Pancreas (tissue), 10 donors: Measurements from ENCODE around the gene BAD. TPM values are rescaled to one million over a fixed set of nuclear protein-coding genes. Genes with fewer than 3 reads are reported as not detected.

ENCODE experiments used
- ATAC-seq, 4 donors: fragments of 200-7000 bp; cut with Tn5 transposase; one replicate each; pipeline versions ENCODE4 v1.8.0 to v1.9.1; 2020; ENCODE audit warnings: mild to moderate bottlenecking in 4 of 4, moderate library complexity in 4 of 4
- DNase-seq, 6 donors: peaks; one replicate each; pipeline ENCODE4 v3.0.0-alpha.2; 2020
- FAIRE-seq: peaks from 2 replicates; lab custom pipeline; 2012; peaks lifted over from hg19 to GRCh38; lab: Jason Lieb, UNC
- H3K27ac ChIP-seq, 4 donors: fragments of 200-600 bp; sonication (generic); 1 replicate in 3 of 4; 2 replicates in 1 of 4; pipeline versions ENCODE4 v1.5.0 to v1.8.0; 2020
- H3K27me3 ChIP-seq, 4 donors: fragments of 200-600 bp; one replicate each; pipeline ENCODE4 v1.8.0; 2021
- H3K36me3 ChIP-seq, 3 donors: fragments of 200-600 bp; sonication (generic) in 1 of 3; one replicate each; pipeline versions ENCODE4 v1.5.0 to v1.8.0; 2020 to 2021
- H3K4me1 ChIP-seq, 3 donors: fragments of 200-600 bp; one replicate each; pipeline ENCODE4 v1.8.0; 2021
- H3K4me3 ChIP-seq, 4 donors: fragments of 200-600 bp; sonication (generic) in 2 of 4; one replicate each; pipeline versions ENCODE4 v1.5.0 to v1.8.0; 2020 to 2021
- H3K9me3 ChIP-seq, 4 donors: fragments of 200-600 bp; one replicate each; pipeline ENCODE4 v1.8.0; 2021
- CTCF ChIP-seq, 4 donors: fragments of 200-600 bp; sonication (generic) in 3 of 4; IDR thresholded peaks; one replicate each; pipeline versions ENCODE4 v1.5.0 to v1.8.0; 2021; ENCODE audit warnings: antibody characterized with exemption in 4 of 4
- WGBS, 2 donors: extraction: QIAGEN DNeasy Blood & Tissue Kit; methylation state at CpG; one replicate each; pipeline ENCODE4 v1.1.7; 2013; 5-methylcytosine and 5-hydroxymethylcytosine counted together
- intact Hi-C, 3 donors: fragments of 100-400 bp; cut with DNase I; formaldehyde crosslinking; loops; one replicate each; pipeline versions ENCODE4 v1.11.1 to v1.14.2; 2022
- polyA plus RNA-seq, 2 donors: library from polyadenylated mRNA; stranded (reverse); fragments of 200-250 nt; gene quantifications; one replicate each; pipeline ENCODE4 v1.2.3, GENCODE V29; 2013
- total RNA-seq, 6 donors: library from RNA; stranded (reverse); fragmentation: NEBNext Ultra II Directional in 4 of 6; extraction: Animal tissue kit (Norgen Biotek cat#: 25700) in 4 of 6; gene quantifications; one replicate each; pipeline versions ENCODE4 v1.2.1 to v1.2.4, GENCODE V29; 2021 to 2023
- donor health status: healthy with polysubstance abuse.
- donor health status: DM: no; HTN: no; CAD: no; lungs with moderate emphysema.
- donor health status: DM: no; HTN: no; CAD: no.
- donor health status: control.
- donor health status: control.
- donor health status: Bipolar disorder and iron deficiency.
- donor health status: DM: yes; HTN: yes; CAD: no.
- donor health status: DM: no; HTN: no; CAD: no.
- donor health status: DM: no; HTN: no; CAD: no.
- donor health status: DM: yes; HTN: yes; CAD: no.

The BAD gene
- total and polyA plus RNA-seq, 8 donors: 21.5 to 66.3 (median 24.5) TPM

- intact Hi-C loops: loop anchor here in 2 of 3 donors (5.0 to 10.0 kb wide), 3 partner anchors 84 to 297 kb away; partner anchors contain the start of gene FERMT3 (in 2 of the 2)
- DNase-seq: peak in 2 of 6 donors; percentile 46 to 75
These were observed 6.8 kb upstream of the BAD start, which contains the start of gene KCNK4 for GRCh38 chr11:64291262-64291751. TSS of gene KCNK4 (plus strand) at chr11:64291302. CDS start at chr11:64293019, 1,717 bp downstream.

GRCh38 chr11:64290352-64291261 is 6.1 kb upstream of the BAD start:
- peaks cover 0 to 7% (median 1%) of the 10 kb centered on the region in 4 donors for H3K27me3 ChIP-seq
- intact Hi-C loops: loop anchor here in 2 of 3 donors (5.0 to 10.0 kb wide), 3 partner anchors 83 to 296 kb away; partner anchors contain the start of gene FERMT3 (in 2 of the 2)
- ATAC-seq: no peak
- H3K27ac ChIP-seq: no peak overlapping the region
- FAIRE-seq: no peak
- 54 to 63% methylated on average over 10 of the region's 10 CpGs for WGBS, 2 donors
- no peak for DNase-seq
- no peak for TF ChIP-seq CTCF (IDR thresholded peaks at IDR 0.05)
- no peaks in the 10 kb centered on the region for H3K9me3 ChIP-seq
- H3K4me3 ChIP-seq: no peak overlapping the region
- peaks cover 6 to 19% (median 16%) of the 10 kb centered on the region in 3 donors for H3K4me1 ChIP-seq
- H3K36me3 ChIP-seq: no peaks in the 10 kb centered on the region

More at GRCh38 chr11:64291262-64291751, 6.8 kb upstream of the BAD start, which contains the start of gene KCNK4:
- H3K9me3 ChIP-seq: no peaks in the 10 kb centered on the region
- no peak for ATAC-seq
- no peak within 1 kb of the TSS for H3K27ac ChIP-seq
- WGBS, 2 donors: 6 to 7% methylated on average over 24 to 45 of the region's 45 CpGs
- peaks cover 2 to 16% (median 11%) of the 10 kb centered on the region in 3 donors for H3K4me1 ChIP-seq
- H3K36me3 ChIP-seq: no peaks in the 10 kb centered on the region
- peaks cover 0 to 7% (median 1%) of the 10 kb centered on the region in 4 donors for H3K27me3 ChIP-seq
- H3K4me3 ChIP-seq: peak within 1 kb of the TSS in 2 of 4 donors; percentile 18 to 44
- no peak for FAIRE-seq
- no peak for TF ChIP-seq CTCF (IDR thresholded peaks at IDR 0.05)

- Histone ChIP-seq H3K36me3 (no peaks in the 10 kb centered on the region), H3K4me3 (no peak overlapping the region), H3K9me3 (no peaks in the 10 kb centered on the region), H3K27ac (no peak overlapping the region), H3K4me1 (peaks cover 6 to 19% (median 16%) of the 10 kb centered on the region in 3 donors), H3K27me3 (peaks cover 0 to 7% (median 1%) of the 10 kb centered on the region in 4 donors)
- DNase-seq (no peak), FAIRE-seq (no peak), ATAC-seq (no peak)
- intact Hi-C loops: no loop called here
- no peak for TF ChIP-seq CTCF (IDR thresholded peaks at IDR 0.05)
- WGBS, 2 donors: 86 to 90% methylated on average over 12 to 13 of the region's 13 CpGs
These were observed 4.6 kb upstream of the BAD start for GRCh38 chr11:64289002-64289564.

- no peak for ATAC-seq
- peaks cover 0 to 7% (median 1%) of the 10 kb centered on the region in 4 donors for H3K27me3 ChIP-seq
- FAIRE-seq: no peak
- TF ChIP-seq CTCF (IDR thresholded peaks at IDR 0.05): no peak
- DNase-seq: peak in 1 of 6 donors; percentile 70
- 90 to 92% methylated on average over 6 to 9 of the region's 9 CpGs for WGBS, 2 donors
- H3K4me3 ChIP-seq: no peak overlapping the region
- H3K9me3 ChIP-seq: no peaks in the 10 kb centered on the region
- intact Hi-C loops: no loop called here
- no peaks in the 10 kb centered on the region for H3K36me3 ChIP-seq
- no peak overlapping the region for H3K27ac ChIP-seq
- H3K4me1 ChIP-seq: peaks cover 13 to 24% (median 22%) of the 10 kb centered on the region in 3 donors
These were observed 3.9 kb upstream of the BAD start for GRCh38 chr11:64288353-64288750.
